ENCODE measurements around the gene SORBS2. TPM values are rescaled to one million over a fixed set of nuclear protein-coding genes. Genes with fewer than 3 reads are reported as not detected.

Gene SORBS2
- polyA plus RNA-seq, 1 donor from 2014 or later = 46.0 TPM

DNA sequence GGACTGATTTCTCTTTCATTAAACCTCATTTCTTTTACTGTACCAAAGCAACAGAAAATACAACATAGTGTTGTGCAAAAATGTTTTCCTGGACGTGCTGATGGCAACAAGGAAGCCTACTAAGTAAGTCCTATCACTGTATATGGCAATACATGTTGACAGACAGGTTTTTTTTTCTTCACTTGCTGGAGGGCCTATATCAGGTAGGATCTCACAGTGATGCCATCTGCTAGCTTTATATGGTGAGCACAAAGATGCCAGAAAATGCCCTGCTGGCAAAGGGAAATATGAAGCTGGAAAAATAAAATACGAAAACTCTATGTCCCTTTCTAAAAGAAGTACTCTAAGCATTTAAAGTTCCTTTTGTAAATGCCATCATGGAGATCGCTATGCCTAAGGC is 157.7 kb downstream of the SORBS2 start:
- Histone ChIP-seq H3K79me2 (replicated peaks; ENCODE audit: insufficient read depth, low read length) (no peaks in the 10 kb centered on the region), H3F3A (ENCODE audit: insufficient read depth, low read length, poor library complexity, severe bottlenecking) (no peaks in the 10 kb centered on the region), H3K36me3 (ENCODE audit: insufficient read depth, low read length) (peaks cover 11% of the 10 kb centered on the region), H3K9me2 (ENCODE audit: insufficient read depth, low read length) (no peaks in the 10 kb centered on the region), H4K20me1 (ENCODE audit: insufficient read depth) (no peaks in the 10 kb centered on the region), H3K27ac (ENCODE audit: low read length) (no peak overlapping the region), H3K4me2 (ENCODE audit: low read length) (no peak overlapping the region), H3K9ac (ENCODE audit: low read length) (no peak overlapping the region), H3K9me3 (ENCODE audit: low read length) (no peaks in the 10 kb centered on the region), H3K27me3 (ENCODE audit: insufficient read depth, low read depth, low read length) (no peaks in the 10 kb centered on the region), H2AFZ (ENCODE audit: low read depth, low read length) (no peak overlapping the region), H3K4me3 (ENCODE audit: low read length) (no peak overlapping the region)
- TF ChIP-seq EP300 (conservative IDR thresholded peaks at IDR 0.05; ENCODE audit: poor library complexity, severe bottlenecking) (no peak), POLR2AphosphoS5 (IDR thresholded peaks at IDR 0.05) (no peak), MXI1 (conservative IDR thresholded peaks at IDR 0.05; ENCODE audit: poor library complexity, severe bottlenecking) (no peak), TAF1 (IDR thresholded peaks at IDR 0.05; ENCODE audit: low read depth) (no peak), RAD21 (conservative IDR thresholded peaks at IDR 0.05) (no peak), SMC3 (conservative IDR thresholded peaks at IDR 0.05; ENCODE audit: poor library complexity) (no peak), EZH2 (IDR thresholded peaks at IDR 0.05; ENCODE audit: borderline replicate concordance, insufficient read depth, low read length, poor library complexity, severe bottlenecking) (no peak)
- TF ChIP-seq, protein P1, sequence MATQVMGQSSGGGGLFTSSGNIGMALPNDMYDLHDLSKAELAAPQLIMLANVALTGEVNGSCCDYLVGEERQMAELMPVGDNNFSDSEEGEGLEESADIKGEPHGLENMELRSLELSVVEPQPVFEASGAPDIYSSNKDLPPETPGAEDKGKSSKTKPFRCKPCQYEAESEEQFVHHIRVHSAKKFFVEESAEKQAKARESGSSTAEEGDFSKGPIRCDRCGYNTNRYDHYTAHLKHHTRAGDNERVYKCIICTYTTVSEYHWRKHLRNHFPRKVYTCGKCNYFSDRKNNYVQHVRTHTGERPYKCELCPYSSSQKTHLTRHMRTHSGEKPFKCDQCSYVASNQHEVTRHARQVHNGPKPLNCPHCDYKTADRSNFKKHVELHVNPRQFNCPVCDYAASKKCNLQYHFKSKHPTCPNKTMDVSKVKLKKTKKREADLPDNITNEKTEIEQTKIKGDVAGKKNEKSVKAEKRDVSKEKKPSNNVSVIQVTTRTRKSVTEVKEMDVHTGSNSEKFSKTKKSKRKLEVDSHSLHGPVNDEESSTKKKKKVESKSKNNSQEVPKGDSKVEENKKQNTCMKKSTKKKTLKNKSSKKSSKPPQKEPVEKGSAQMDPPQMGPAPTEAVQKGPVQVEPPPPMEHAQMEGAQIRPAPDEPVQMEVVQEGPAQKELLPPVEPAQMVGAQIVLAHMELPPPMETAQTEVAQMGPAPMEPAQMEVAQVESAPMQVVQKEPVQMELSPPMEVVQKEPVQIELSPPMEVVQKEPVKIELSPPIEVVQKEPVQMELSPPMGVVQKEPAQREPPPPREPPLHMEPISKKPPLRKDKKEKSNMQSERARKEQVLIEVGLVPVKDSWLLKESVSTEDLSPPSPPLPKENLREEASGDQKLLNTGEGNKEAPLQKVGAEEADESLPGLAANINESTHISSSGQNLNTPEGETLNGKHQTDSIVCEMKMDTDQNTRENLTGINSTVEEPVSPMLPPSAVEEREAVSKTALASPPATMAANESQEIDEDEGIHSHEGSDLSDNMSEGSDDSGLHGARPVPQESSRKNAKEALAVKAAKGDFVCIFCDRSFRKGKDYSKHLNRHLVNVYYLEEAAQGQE (IDR thresholded peaks at IDR 0.05; ENCODE audit: borderline replicate concordance) = no peak
- TF ChIP-seq, protein P2, sequence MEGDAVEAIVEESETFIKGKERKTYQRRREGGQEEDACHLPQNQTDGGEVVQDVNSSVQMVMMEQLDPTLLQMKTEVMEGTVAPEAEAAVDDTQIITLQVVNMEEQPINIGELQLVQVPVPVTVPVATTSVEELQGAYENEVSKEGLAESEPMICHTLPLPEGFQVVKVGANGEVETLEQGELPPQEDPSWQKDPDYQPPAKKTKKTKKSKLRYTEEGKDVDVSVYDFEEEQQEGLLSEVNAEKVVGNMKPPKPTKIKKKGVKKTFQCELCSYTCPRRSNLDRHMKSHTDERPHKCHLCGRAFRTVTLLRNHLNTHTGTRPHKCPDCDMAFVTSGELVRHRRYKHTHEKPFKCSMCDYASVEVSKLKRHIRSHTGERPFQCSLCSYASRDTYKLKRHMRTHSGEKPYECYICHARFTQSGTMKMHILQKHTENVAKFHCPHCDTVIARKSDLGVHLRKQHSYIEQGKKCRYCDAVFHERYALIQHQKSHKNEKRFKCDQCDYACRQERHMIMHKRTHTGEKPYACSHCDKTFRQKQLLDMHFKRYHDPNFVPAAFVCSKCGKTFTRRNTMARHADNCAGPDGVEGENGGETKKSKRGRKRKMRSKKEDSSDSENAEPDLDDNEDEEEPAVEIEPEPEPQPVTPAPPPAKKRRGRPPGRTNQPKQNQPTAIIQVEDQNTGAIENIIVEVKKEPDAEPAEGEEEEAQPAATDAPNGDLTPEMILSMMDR (IDR thresholded peaks at IDR 0.05; ENCODE audit: poor library complexity, severe bottlenecking) = no peak

DNA sequence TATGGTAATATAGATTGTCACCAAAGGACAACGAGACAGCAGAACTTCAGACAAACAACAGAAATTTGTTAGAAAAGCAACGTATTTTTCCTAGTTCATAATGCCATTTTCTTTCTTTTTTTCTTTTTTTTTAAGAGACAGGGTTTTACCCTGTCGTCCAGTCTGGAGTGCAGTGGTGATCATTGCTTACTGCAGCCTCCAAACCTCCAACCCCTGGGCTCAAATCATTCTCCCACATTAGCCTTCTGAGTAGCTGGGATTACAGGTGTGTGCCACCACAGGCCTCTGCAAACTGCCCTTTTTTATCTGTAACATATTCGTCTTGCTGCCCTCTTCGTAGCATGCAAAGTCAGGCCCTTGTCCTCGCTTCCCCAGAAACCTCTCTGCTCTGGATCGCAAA is 160.1 kb downstream of the SORBS2 start:
- H3F3A ChIP-seq (ENCODE audit: insufficient read depth, low read length, poor library complexity, severe bottlenecking) = no peaks in the 10 kb centered on the region
- no peaks in the 10 kb centered on the region for H4K20me1 ChIP-seq (ENCODE audit: insufficient read depth)
- no peaks in the 10 kb centered on the region for H3K9me2 ChIP-seq (ENCODE audit: insufficient read depth, low read length)
- no peaks in the 10 kb centered on the region for H3K9me3 ChIP-seq (ENCODE audit: low read length)
- H3K79me2 ChIP-seq (replicated peaks; ENCODE audit: insufficient read depth, low read length) = no peaks in the 10 kb centered on the region
- no peak overlapping the region for H3K9ac ChIP-seq (ENCODE audit: low read length)
- H3K27me3 ChIP-seq (ENCODE audit: insufficient read depth, low read depth, low read length) = no peaks in the 10 kb centered on the region
- no peak overlapping the region for H3K4me3 ChIP-seq (ENCODE audit: low read length)
- no peak overlapping the region for H3K4me2 ChIP-seq (ENCODE audit: low read length)
- no peak overlapping the region for H2AFZ ChIP-seq (ENCODE audit: low read depth, low read length)
- H3K27ac ChIP-seq (ENCODE audit: low read length) = no peak overlapping the region
- TF ChIP-seq EP300 (conservative IDR thresholded peaks at IDR 0.05; ENCODE audit: poor library complexity, severe bottlenecking) (no peak), SMC3 (conservative IDR thresholded peaks at IDR 0.05; ENCODE audit: poor library complexity) (no peak)
- peaks cover 10% of the 10 kb centered on the region for H3K36me3 ChIP-seq (ENCODE audit: insufficient read depth, low read length)
